Occipital lobe (tissue), 2 donors: ENCODE data around the gene ERC1. TPM values are rescaled to one million over a fixed set of nuclear protein-coding genes. Genes with fewer than 3 reads are reported as not detected.
"Not testable (repeated sequence)": the region's sequence is repeated elsewhere in the genome, so short reads cannot be mapped to it uniquely, and the experiment has no call there.

Source experiments
- DNase-seq: peaks from one replicate; lab custom pipeline; 2025; lab: John Stamatoyannopoulos, UW
- total RNA-seq: library from RNA; depleted of rRNA; stranded (reverse); fragments of >200 nt; gene quantifications from one replicate; pipeline ENCODE4 v1.2.3, GENCODE V29; 2014

Gene ERC1
- total RNA-seq, 1 donor from 2014 or later = 119 TPM

DNA sequence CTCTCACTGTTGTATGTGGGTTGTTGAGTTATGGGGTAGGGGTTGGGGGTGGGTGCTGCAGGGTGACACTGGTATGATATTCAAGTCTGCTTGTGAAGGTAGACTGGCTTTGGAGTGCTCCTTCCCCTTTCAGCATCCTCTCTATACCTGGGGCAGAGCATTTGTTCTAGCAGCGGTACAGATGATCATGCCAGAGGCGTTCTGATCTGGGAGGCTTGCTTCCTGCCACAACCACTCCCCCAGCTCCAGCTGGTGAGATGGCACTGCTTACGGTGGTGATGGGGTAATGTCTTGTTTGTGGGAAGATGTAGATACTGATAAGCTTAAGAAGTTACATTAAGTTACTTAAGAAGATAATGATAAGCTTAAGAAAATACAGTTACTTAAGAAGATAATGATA, 131.8 kb downstream of the ERC1 start:
- DNase-seq = no peak

- DNase-seq = no peak
These were observed 135.1 kb downstream of the ERC1 start for GRCh38 chr12:1126091-1126490.

GRCh38 chr12:1127021-1127420, 136.0 kb downstream of the ERC1 start:
- no peak for DNase-seq

- no peak for DNase-seq
These were observed 139.1 kb downstream of the ERC1 start for GRCh38 chr12:1130164-1130563.

DNA sequence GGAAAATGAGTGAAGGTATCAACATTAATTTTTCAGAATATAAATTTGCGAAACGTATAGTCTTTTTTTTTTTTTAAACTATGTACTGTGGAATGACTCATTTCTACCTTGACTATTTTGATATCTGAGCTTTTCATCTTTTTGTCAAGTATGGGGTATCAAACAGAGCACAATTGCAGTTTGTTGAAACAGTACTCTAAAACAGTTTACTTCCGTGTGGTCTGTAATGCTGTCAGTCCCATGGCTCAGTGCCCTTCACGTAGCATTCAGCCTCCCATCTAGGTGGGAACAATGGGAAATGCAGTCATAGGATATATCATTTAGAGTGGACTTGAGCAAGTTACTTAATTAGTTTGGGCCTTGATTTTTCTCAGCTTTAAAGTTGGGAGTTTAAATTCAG, 139.5 kb downstream of the ERC1 start:
- DNase-seq = no peak

- no peak for DNase-seq
These were observed 140.8 kb downstream of the ERC1 start for GRCh38 chr12:1131811-1132224.

DNA sequence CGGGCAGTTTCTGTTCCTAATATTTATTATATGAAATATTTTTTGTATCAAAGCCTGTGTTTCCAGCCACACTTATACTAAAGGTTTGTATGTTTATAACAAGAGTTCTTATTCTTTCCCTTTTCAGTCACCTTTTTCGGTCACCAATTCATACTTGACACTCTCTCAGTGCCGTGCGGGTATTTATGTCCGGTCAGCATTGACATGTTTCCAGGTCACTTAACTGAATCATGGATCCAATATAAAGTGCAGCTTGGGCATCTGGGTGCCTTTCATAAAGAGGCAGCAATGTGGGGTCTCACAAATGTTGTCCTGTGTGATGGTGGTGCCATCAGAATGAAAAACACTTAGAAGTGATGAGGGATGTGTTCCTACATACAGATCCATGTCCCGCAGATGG, 141.3 kb downstream of the ERC1 start:
- no peak for DNase-seq

DNA sequence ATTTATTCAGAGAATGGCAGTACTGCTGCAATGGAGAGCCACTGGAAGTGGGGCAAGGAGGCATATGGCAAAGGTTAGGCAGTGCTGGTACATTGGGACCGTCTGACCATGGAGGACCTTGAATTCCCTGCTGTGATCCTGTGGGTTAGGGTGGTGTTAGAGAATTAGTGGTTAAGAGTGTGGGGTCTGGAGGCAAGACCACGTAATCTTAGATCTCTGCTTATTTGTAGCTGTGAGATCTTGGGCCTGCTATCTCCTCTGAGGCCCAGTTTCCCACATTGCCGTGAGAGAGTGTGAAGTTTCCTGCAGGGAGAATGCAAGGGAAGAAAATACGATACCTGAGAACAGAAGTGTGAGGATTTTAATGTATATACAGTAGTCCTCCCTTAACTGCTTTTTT, 147.7 kb downstream of the ERC1 start:
- DNase-seq = no peak

DNA sequence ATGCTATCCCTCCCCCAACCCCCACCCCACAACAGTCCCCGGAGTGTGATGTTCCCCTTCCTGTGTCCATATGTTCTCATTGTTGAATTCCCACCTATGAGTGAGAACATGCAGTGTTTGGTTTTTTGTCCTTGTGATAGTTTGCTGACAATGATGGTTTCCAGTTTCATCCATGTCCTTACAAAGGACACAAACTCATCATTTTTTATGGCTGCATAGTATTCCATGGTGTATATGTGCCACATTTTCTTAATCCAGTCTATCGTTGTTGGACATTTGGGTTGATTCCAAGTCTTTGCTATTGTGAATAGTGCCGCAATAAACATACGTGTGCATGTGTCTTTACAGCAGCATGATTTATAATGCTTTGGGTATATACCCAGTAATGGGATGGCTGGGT, 155.7 kb downstream of the ERC1 start:
- DNase-seq = not testable (repeated sequence)

- DNase-seq = no peak
These were observed 156.8 kb downstream of the ERC1 start for GRCh38 chr12:1147821-1148220.

GRCh38 chr12:1157046-1157445, 166.0 kb downstream of the ERC1 start:
- DNase-seq = no peak

- DNase-seq = no peak
These were observed 170.2 kb downstream of the ERC1 start for GRCh38 chr12:1161197-1161596.

GRCh38 chr12:1162081-1162760, 171.2 kb downstream of the ERC1 start:
- DNase-seq = no peak

DNA sequence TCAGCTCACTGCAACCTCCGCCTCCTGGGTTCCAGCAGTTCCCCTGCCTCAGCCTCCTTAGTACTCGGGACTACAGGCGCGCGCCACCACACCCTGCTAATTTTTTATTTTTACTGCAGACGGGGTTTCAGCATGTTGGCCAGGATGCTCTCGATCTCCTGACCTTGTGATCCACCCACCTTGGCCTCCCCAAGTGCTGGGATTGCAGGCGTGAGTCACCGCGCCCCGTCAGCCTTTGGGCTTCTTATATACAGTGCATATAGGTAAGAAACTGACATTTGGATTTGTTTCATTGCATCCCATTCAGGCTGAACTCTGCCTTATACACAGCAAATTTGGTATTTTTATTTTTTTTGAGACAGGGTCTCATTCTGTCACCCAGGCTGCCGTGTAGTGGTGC, 176.8 kb downstream of the ERC1 start:
- DNase-seq = no peak

GRCh38 chr12:1170411-1170810, 179.4 kb downstream of the ERC1 start:
- no peak for DNase-seq

- DNase-seq = no peak
These were observed 180.8 kb downstream of the ERC1 start for GRCh38 chr12:1171657-1172408.

DNA sequence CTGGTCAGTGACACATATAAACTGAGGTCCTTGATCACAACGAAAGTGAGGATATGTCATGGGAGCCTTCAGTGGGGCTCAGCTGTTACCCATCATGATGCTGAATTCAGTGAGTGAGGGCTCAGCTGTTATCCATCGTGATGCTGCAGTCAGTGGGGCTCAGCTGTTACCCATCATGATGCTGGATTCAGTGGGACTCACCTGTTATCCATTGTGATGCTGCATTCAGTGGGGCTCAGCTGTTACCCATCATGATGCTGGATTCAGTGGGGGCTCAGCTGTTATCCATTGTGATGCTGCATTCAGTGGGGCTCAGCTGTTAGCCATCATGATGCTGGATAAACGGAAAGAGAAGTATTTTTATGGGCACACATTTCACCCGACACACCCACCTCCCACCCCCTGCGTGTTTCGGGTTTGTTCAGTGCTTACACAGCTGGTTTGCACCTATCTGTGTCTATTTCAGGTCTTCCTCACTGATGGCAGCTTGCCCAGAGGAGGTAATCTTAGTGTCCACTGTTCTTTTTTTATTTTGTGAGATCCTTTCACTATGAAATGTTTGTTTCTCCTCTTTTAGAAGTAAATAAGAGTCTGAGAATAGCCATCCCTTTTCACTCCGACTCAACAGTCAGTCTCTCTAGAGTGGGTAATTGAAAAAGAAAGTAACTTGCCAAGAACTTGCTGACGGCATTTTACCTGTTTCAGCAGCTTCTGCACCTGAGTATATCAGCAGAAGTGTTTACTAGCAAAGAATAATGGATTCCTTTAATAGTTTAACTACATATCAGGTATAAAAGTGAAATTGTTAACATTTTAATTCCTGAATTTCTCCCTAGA, 183.0 kb downstream of the ERC1 start:
- DNase-seq = no peak

DNA sequence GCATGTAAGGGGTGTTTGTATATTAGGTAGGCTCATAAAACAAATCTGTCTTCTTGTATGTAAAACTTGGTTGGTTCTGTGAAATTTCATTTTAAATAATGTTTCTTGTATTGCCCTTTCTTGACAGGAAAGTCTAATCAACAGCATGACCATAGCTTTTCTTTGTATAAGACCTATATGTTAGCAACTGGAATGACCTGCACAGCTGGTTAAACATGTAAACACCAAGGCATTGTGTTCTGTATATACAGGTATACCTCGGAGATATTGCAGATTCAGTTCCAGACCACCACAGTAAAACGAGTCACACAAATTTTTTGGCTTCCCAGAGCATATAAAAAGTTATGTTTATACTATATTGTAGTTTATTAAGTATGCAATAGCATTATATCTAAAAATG, 183.6 kb downstream of the ERC1 start:
- no peak for DNase-seq

- no peak for DNase-seq
These were observed 185.2 kb downstream of the ERC1 start for GRCh38 chr12:1176191-1176590.

- no peak for DNase-seq
These were observed 188.1 kb downstream of the ERC1 start for GRCh38 chr12:1179128-1179527.

- no peak for DNase-seq
These were observed 191.0 kb downstream of the ERC1 start for GRCh38 chr12:1182069-1182468.

GRCh38 chr12:1184402-1184801, 193.4 kb downstream of the ERC1 start:
- DNase-seq = no peak
